Stimulated activated naive CD4-positive, alpha-beta T cell (primary cell): ENCODE measurements around the gene AMD1.

Experiments used
- DNase-seq, 6 experiments: peaks; one replicate each; lab custom pipeline; 2025; lab: John Stamatoyannopoulos, UW

AMD1 gene

GRCh38 chr6:110938171-110938570 lies 63.6 kb downstream of the AMD1 start:
- DNase-seq, result no peak

- no peak for DNase-seq
Observed at GRCh38 chr6:110939429-110940200, 65.0 kb downstream of the AMD1 start.

- no peak for DNase-seq
Observed at GRCh38 chr6:110944681-110945151, 70.1 kb downstream of the AMD1 start.
